K562 (cell line): Measurements from ENCODE around the gene IARS1. TPM values are rescaled to one million over a fixed set of nuclear protein-coding genes. Genes with fewer than 3 reads are reported as not detected.

Experiments
- ARID2 ChIP-seq: fragments of 450-650 bp; IDR thresholded peaks from 2 replicates; pipeline ENCODE4 v1.6.1; 2017; ENCODE audit warnings: antibody characterized with exemption, mild to moderate bottlenecking
- CHD1 ChIP-seq: fragments of 200-600 bp; sonication (generic); IDR thresholded peaks from one replicate; pipeline ENCODE4 v1.6.1; 2012; ENCODE audit warnings: mild to moderate bottlenecking, moderate library complexity, low read length, inconsistent platforms
- HDAC8 ChIP-seq: fragments of 450-650 bp; IDR thresholded peaks from 2 replicates; pipeline ENCODE4 v1.6.1; 2016; ENCODE audit warnings: mild to moderate bottlenecking, missing genetic modification characterization, moderate library complexity, missing compliant biosample characterization
- LEF1 ChIP-seq: fragments of 450-650 bp; IDR thresholded peaks from 2 replicates; pipeline ENCODE4 v1.6.1; 2016; ENCODE audit warnings: mild to moderate bottlenecking
- NCOA6 ChIP-seq: fragments of 450-650 bp; IDR thresholded peaks from 2 replicates; pipeline ENCODE4 v1.6.1; 2017; ENCODE audit warnings: mild to moderate bottlenecking
- NR2F6 ChIP-seq: fragments of 450-650 bp; formaldehyde crosslinking; IDR thresholded peaks from 2 replicates; pipeline ENCODE4 v1.4.0; 2020; ENCODE audit warnings: mild to moderate bottlenecking
- PML ChIP-seq: IDR thresholded peaks from 2 replicates; pipeline ENCODE4 v1.6.1; 2012; ENCODE audit warnings: low read length, inconsistent platforms
- PRPF4 ChIP-seq: fragments of 200-400 bp; formaldehyde crosslinking; IDR thresholded peaks from one replicate; pipeline ENCODE4 v1.6.1; 2017; ENCODE audit warnings: low read length, low read depth, mild to moderate bottlenecking; ENCODE audit not compliant: insufficient read depth, poor library complexity, severe bottlenecking
- SUPT5H ChIP-seq: fragments of 450-650 bp; IDR thresholded peaks from 2 replicates; pipeline ENCODE4 v1.6.1; 2016
- TAF9B ChIP-seq: fragments of 450-650 bp; IDR thresholded peaks from 2 replicates; pipeline ENCODE4 v1.6.1; 2018; ENCODE audit warnings: mild to moderate bottlenecking; ENCODE audit not compliant: partially characterized antibody
- TCF15 ChIP-seq: fragments of 250-450 bp; sonication (Bioruptor Pico); IDR thresholded peaks from 2 replicates; pipeline ENCODE4 v1.8.0; 2022; ENCODE audit warnings: moderate library complexity, mild to moderate bottlenecking, inconsistent platforms
- YY1 ChIP-seq, 3 experiments: IDR thresholded peaks; 2 replicates each; pipeline ENCODE4 v1.6.1; 2011; ENCODE audit warnings: low read length in 2 of 3, mild to moderate bottlenecking in 2 of 3, moderate library complexity in 2 of 3, borderline replicate concordance in 1 of 3, control low read depth in 1 of 3, low read depth in 1 of 3; ENCODE audit not compliant: insufficient read depth in 3 of 3, insufficient replicate concordance in 2 of 3, control insufficient read depth in 1 of 3, insufficient read length in 1 of 3; ENCODE audit errors: extremely low read depth in 1 of 3
- ZBTB17 ChIP-seq: fragments of 450-650 bp; formaldehyde crosslinking; IDR thresholded peaks from 2 replicates; pipeline ENCODE4 v1.4.0; 2020; ENCODE audit warnings: mild to moderate bottlenecking
- ZKSCAN1 ChIP-seq: fragments of 150-350 bp; IDR thresholded peaks from 2 replicates; pipeline ENCODE4 v1.6.1; 2016; ENCODE audit warnings: low read depth, low read length
- ZNF395 ChIP-seq: fragments of 200-800 bp; sonication (Bioruptor generic); IDR thresholded peaks from 2 replicates; pipeline ENCODE4 v1.6.1; 2017; ENCODE audit warnings: missing genetic modification characterization, missing compliant biosample characterization
- polyA plus RNA-seq, 8 experiments: library from polyadenylated mRNA; depleted of rRNA in 4 of 8; stranded (reverse) in 5 of 8; unstranded in 3 of 8; fragments of >200 nt; fragmentation: Nextera tagmentation in 2 of 8; fragmentation: Illumina TruSeq in 1 of 8; extraction: Ambion mirVana in 2 of 8; extraction: Trizol in 1 of 8; gene quantifications; 2 replicates each; pipeline versions ENCODE4 v1.2.1 to v1.2.3, GENCODE V29; 2011 to 2014; ENCODE audit warnings: inconsistent platforms in 1 of 8, missing spikeins in 1 of 8
- total RNA-seq, 7 experiments: library from RNA; depleted of rRNA in 6 of 7; stranded (reverse); fragments of >200 nt in 6 of 7; fragmentation: Illumina TruSeq in 2 of 7; extraction: Trizol in 2 of 7; gene quantifications; 2 replicates each; pipeline versions ENCODE4 v1.2.1 to v1.2.3, GENCODE V29; 2011 to 2021; ENCODE audit warnings: low replicate concordance in 1 of 7
- TF ChIP-seq, protein P1 (sequence below): fragments of 250-450 bp; sonication (Bioruptor Pico); IDR thresholded peaks from 2 replicates; pipeline ENCODE4 v1.8.0; 2021; ENCODE audit warnings: moderate library complexity, mild to moderate bottlenecking, inconsistent platforms
- TF ChIP-seq, protein P2 (sequence below), 2 experiments: fragments of 450-650 bp; IDR thresholded peaks; 2 replicates each; pipeline ENCODE4 v1.6.1; 2018; ENCODE audit warnings: mild to moderate bottlenecking in 2 of 2, low read depth in 1 of 2; ENCODE audit not compliant: partially characterized antibody in 2 of 2

Gene IARS1
- total and polyA plus RNA-seq, 9 of the 15 experiments (the other 6 are each of a cell fraction or from before 2014, with no cell fraction given): 119 to 371 (median 234) TPM

DNA sequence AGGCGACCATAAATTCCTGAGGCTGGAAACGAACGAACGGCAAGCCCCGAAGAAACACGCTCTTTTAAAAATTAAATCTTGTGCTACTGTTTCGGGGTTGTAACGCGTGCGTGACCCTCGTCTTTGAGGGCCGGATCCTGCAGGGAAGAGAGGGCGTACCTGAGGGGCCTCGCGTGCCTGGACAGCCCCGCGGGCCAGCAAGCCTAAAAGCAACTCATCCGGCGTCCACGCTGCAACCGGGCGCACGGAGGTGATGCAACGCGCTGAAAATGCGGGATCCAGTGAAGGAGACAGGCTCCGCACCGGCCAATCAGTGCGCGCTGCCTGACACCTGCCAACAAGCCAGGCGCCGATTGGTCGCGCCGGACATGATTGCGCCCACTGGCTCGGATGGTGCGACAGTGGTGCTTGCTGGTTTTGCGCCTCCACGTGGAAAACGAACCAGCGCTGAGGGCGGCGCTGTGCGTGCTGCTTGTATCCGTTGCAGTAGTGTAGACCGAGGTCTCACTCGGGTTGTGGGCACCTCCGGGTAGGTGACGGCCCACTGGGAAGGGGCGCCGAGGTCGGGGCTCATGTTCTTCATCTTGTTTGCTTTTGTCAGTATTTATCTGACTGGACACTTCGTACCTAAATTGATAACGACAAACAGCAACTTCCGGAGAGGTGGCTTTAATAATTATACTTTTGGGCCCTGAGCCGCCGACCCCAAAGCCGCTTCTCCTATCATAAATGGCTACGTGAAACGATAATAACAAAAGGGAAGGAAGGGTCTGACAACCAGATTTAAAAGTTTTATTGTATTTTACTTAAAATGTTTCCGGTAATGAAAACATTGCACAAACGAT is at the start of gene IARS1 (continued):
- peak; percentile 93 for TF ChIP-seq ZNF395 (CRISPR knock-in tag)
- peak; percentile 83 for TF ChIP-seq PML
- TF ChIP-seq, protein P1, sequence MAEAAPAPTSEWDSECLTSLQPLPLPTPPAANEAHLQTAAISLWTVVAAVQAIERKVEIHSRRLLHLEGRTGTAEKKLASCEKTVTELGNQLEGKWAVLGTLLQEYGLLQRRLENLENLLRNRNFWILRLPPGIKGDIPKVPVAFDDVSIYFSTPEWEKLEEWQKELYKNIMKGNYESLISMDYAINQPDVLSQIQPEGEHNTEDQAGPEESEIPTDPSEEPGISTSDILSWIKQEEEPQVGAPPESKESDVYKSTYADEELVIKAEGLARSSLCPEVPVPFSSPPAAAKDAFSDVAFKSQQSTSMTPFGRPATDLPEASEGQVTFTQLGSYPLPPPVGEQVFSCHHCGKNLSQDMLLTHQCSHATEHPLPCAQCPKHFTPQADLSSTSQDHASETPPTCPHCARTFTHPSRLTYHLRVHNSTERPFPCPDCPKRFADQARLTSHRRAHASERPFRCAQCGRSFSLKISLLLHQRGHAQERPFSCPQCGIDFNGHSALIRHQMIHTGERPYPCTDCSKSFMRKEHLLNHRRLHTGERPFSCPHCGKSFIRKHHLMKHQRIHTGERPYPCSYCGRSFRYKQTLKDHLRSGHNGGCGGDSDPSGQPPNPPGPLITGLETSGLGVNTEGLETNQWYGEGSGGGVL (CRISPR knock-in tag): no peak
- TF ChIP-seq CHD1: peak; percentile 25
- no peak for TF ChIP-seq ZBTB17
- no peak; the same call in none of the 2 replicates for TF ChIP-seq HDAC8
- peak; percentile 58 for TF ChIP-seq PRPF4
- TF ChIP-seq ARID2: peak; percentile 38; the same call in 1 of the 2 replicates
- peak; percentile 87 for TF ChIP-seq TAF9B
- TF ChIP-seq SUPT5H: peak; percentile 88
- TF ChIP-seq NCOA6: no peak
- TF ChIP-seq NR2F6 (CRISPR knock-in tag): no peak; the same call in 1 of the 2 replicates
- no peak for TF ChIP-seq LEF1
- no peak for TF ChIP-seq TCF15
- TF ChIP-seq, protein P2, sequence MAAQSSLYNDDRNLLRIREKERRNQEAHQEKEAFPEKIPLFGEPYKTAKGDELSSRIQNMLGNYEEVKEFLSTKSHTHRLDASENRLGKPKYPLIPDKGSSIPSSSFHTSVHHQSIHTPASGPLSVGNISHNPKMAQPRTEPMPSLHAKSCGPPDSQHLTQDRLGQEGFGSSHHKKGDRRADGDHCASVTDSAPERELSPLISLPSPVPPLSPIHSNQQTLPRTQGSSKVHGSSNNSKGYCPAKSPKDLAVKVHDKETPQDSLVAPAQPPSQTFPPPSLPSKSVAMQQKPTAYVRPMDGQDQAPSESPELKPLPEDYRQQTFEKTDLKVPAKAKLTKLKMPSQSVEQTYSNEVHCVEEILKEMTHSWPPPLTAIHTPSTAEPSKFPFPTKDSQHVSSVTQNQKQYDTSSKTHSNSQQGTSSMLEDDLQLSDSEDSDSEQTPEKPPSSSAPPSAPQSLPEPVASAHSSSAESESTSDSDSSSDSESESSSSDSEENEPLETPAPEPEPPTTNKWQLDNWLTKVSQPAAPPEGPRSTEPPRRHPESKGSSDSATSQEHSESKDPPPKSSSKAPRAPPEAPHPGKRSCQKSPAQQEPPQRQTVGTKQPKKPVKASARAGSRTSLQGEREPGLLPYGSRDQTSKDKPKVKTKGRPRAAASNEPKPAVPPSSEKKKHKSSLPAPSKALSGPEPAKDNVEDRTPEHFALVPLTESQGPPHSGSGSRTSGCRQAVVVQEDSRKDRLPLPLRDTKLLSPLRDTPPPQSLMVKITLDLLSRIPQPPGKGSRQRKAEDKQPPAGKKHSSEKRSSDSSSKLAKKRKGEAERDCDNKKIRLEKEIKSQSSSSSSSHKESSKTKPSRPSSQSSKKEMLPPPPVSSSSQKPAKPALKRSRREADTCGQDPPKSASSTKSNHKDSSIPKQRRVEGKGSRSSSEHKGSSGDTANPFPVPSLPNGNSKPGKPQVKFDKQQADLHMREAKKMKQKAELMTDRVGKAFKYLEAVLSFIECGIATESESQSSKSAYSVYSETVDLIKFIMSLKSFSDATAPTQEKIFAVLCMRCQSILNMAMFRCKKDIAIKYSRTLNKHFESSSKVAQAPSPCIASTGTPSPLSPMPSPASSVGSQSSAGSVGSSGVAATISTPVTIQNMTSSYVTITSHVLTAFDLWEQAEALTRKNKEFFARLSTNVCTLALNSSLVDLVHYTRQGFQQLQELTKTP (IDR thresholded peaks at IDR 0.05; ENCODE audit: low read depth in 1 of 2, partially characterized antibody in 2 of 2): peak; percentile 16 to 68
- peak; percentile 31 to 64 (median 63) for TF ChIP-seq YY1 (IDR thresholded peaks at IDR 0.05; ENCODE audit: borderline replicate concordance in 1 of 3, control insufficient read depth in 1 of 3, extremely low read depth in 1 of 3, insufficient read depth in 3 of 3, insufficient read length in 1 of 3, insufficient replicate concordance in 2 of 3, low read depth in 1 of 3, low read length in 2 of 3)
- TF ChIP-seq ZKSCAN1: peak; percentile 62; the same call in 1 of the 2 replicates
